GM23338 (cell line): ENCODE measurements around the gene KRTAP3-2.

Experiments used
- CREB1 ChIP-seq: fragments of 250-450 bp; sonication (Bioruptor Pico); IDR thresholded peaks from 2 replicates; pipeline ENCODE4 v1.5.0; 2020; ENCODE audit warnings: low read depth, mild to moderate bottlenecking, moderate library complexity
- EZH2 ChIP-seq: fragments of 200-600 bp; sonication (generic); IDR thresholded peaks from one replicate; pipeline ENCODE4 v1.8.0; 2017; ENCODE audit warnings: antibody characterized with exemption, mild to moderate bottlenecking, low read depth; ENCODE audit not compliant: unreplicated experiment
- EZH2phosphoT487 ChIP-seq: fragments of 200-600 bp; sonication (generic); IDR thresholded peaks from one replicate; pipeline ENCODE4 v1.8.1; 2018; ENCODE audit warnings: antibody characterized with exemption; ENCODE audit not compliant: unreplicated experiment
- JUNB ChIP-seq: IDR thresholded peaks from one replicate; pipeline ENCODE4 v1.6.1; 2016; ENCODE audit warnings: antibody characterized with exemption; ENCODE audit not compliant: unreplicated experiment
- NANOG ChIP-seq: IDR thresholded peaks from 2 replicates; pipeline ENCODE4 v1.6.1; 2016; ENCODE audit warnings: antibody characterized with exemption, borderline replicate concordance
- POLR2AphosphoS5 ChIP-seq: IDR thresholded peaks from 2 replicates; pipeline ENCODE4 v1.6.1; 2016; ENCODE audit warnings: antibody characterized with exemption, low read depth
- STAT1 ChIP-seq: IDR thresholded peaks from one replicate; pipeline ENCODE4 v1.6.1; 2016; ENCODE audit warnings: antibody characterized with exemption; ENCODE audit not compliant: unreplicated experiment
- ZNF114 ChIP-seq: fragments of 250-450 bp; sonication (Bioruptor Pico); IDR thresholded peaks from 2 replicates; pipeline ENCODE4 v1.5.0; 2020; ENCODE audit warnings: mild to moderate bottlenecking, moderate library complexity
- ZNF331 ChIP-seq: fragments of 250-450 bp; sonication (Bioruptor Pico); IDR thresholded peaks from 2 replicates; pipeline ENCODE4 v1.5.0; 2020; ENCODE audit warnings: low read depth, mild to moderate bottlenecking, moderate library complexity
- TF ChIP-seq, protein P1 (sequence below): IDR thresholded peaks from one replicate; pipeline ENCODE4 v1.6.1; 2018; ENCODE audit warnings: antibody characterized with exemption; ENCODE audit not compliant: unreplicated experiment
- TF ChIP-seq, protein P2 (sequence below), 2 experiments: fragments of 200-600 bp in 1 of 2; sonication (generic) in 1 of 2; conservative IDR thresholded peaks; 2 replicates each; pipeline versions ENCODE4 v1.5.1 to v1.6.1; 2016 to 2017; ENCODE audit warnings: antibody characterized with exemption in 2 of 2, low read depth in 2 of 2, mild to moderate bottlenecking in 2 of 2, moderate library complexity in 1 of 2
- TF ChIP-seq, protein P3 (sequence below): fragments of 250-450 bp; sonication (Bioruptor Pico); IDR thresholded peaks from 2 replicates; pipeline ENCODE4 v1.5.0; 2020; ENCODE audit warnings: mild to moderate bottlenecking, moderate library complexity
- TF ChIP-seq, protein P4 (sequence below): IDR thresholded peaks from 2 replicates; pipeline ENCODE4 v1.6.1; 2016; ENCODE audit warnings: antibody characterized with exemption

DNA sequence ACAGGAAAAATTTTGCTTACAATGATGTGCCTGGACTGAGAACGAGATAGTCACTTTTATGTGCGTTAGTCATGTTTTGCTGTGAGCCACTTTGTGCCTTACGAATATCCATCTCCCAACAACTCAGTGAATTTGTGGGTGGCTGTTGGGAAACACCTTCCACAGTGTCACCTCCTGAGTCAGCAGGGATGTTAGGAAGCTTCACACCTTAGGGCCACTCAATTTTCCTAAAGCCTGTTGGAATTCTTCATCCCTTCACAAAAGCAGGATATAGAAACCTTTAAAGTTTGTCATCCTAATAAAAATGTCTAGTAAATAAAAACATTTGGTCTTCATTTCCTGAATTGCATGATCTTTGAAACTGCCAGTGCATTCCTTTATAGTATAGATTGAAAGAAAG lies 13.5 kb upstream of the KRTAP3-2 start:
- TF ChIP-seq CREB1 (CRISPR knock-in tag) (no peak), EZH2phosphoT487 (no peak), POLR2AphosphoS5 (no peak), EZH2 (no peak), JUNB (no peak), ZNF331 (no peak), NANOG (no peak), STAT1 (no peak), ZNF114 (CRISPR knock-in tag) (no peak)
- TF ChIP-seq, protein P1, sequence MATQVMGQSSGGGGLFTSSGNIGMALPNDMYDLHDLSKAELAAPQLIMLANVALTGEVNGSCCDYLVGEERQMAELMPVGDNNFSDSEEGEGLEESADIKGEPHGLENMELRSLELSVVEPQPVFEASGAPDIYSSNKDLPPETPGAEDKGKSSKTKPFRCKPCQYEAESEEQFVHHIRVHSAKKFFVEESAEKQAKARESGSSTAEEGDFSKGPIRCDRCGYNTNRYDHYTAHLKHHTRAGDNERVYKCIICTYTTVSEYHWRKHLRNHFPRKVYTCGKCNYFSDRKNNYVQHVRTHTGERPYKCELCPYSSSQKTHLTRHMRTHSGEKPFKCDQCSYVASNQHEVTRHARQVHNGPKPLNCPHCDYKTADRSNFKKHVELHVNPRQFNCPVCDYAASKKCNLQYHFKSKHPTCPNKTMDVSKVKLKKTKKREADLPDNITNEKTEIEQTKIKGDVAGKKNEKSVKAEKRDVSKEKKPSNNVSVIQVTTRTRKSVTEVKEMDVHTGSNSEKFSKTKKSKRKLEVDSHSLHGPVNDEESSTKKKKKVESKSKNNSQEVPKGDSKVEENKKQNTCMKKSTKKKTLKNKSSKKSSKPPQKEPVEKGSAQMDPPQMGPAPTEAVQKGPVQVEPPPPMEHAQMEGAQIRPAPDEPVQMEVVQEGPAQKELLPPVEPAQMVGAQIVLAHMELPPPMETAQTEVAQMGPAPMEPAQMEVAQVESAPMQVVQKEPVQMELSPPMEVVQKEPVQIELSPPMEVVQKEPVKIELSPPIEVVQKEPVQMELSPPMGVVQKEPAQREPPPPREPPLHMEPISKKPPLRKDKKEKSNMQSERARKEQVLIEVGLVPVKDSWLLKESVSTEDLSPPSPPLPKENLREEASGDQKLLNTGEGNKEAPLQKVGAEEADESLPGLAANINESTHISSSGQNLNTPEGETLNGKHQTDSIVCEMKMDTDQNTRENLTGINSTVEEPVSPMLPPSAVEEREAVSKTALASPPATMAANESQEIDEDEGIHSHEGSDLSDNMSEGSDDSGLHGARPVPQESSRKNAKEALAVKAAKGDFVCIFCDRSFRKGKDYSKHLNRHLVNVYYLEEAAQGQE = no peak
- TF ChIP-seq, protein P2, sequence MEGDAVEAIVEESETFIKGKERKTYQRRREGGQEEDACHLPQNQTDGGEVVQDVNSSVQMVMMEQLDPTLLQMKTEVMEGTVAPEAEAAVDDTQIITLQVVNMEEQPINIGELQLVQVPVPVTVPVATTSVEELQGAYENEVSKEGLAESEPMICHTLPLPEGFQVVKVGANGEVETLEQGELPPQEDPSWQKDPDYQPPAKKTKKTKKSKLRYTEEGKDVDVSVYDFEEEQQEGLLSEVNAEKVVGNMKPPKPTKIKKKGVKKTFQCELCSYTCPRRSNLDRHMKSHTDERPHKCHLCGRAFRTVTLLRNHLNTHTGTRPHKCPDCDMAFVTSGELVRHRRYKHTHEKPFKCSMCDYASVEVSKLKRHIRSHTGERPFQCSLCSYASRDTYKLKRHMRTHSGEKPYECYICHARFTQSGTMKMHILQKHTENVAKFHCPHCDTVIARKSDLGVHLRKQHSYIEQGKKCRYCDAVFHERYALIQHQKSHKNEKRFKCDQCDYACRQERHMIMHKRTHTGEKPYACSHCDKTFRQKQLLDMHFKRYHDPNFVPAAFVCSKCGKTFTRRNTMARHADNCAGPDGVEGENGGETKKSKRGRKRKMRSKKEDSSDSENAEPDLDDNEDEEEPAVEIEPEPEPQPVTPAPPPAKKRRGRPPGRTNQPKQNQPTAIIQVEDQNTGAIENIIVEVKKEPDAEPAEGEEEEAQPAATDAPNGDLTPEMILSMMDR (conservative IDR thresholded peaks at IDR 0.05; ENCODE audit: low read depth in 2 of 2) = no peak
- TF ChIP-seq, protein P3, sequence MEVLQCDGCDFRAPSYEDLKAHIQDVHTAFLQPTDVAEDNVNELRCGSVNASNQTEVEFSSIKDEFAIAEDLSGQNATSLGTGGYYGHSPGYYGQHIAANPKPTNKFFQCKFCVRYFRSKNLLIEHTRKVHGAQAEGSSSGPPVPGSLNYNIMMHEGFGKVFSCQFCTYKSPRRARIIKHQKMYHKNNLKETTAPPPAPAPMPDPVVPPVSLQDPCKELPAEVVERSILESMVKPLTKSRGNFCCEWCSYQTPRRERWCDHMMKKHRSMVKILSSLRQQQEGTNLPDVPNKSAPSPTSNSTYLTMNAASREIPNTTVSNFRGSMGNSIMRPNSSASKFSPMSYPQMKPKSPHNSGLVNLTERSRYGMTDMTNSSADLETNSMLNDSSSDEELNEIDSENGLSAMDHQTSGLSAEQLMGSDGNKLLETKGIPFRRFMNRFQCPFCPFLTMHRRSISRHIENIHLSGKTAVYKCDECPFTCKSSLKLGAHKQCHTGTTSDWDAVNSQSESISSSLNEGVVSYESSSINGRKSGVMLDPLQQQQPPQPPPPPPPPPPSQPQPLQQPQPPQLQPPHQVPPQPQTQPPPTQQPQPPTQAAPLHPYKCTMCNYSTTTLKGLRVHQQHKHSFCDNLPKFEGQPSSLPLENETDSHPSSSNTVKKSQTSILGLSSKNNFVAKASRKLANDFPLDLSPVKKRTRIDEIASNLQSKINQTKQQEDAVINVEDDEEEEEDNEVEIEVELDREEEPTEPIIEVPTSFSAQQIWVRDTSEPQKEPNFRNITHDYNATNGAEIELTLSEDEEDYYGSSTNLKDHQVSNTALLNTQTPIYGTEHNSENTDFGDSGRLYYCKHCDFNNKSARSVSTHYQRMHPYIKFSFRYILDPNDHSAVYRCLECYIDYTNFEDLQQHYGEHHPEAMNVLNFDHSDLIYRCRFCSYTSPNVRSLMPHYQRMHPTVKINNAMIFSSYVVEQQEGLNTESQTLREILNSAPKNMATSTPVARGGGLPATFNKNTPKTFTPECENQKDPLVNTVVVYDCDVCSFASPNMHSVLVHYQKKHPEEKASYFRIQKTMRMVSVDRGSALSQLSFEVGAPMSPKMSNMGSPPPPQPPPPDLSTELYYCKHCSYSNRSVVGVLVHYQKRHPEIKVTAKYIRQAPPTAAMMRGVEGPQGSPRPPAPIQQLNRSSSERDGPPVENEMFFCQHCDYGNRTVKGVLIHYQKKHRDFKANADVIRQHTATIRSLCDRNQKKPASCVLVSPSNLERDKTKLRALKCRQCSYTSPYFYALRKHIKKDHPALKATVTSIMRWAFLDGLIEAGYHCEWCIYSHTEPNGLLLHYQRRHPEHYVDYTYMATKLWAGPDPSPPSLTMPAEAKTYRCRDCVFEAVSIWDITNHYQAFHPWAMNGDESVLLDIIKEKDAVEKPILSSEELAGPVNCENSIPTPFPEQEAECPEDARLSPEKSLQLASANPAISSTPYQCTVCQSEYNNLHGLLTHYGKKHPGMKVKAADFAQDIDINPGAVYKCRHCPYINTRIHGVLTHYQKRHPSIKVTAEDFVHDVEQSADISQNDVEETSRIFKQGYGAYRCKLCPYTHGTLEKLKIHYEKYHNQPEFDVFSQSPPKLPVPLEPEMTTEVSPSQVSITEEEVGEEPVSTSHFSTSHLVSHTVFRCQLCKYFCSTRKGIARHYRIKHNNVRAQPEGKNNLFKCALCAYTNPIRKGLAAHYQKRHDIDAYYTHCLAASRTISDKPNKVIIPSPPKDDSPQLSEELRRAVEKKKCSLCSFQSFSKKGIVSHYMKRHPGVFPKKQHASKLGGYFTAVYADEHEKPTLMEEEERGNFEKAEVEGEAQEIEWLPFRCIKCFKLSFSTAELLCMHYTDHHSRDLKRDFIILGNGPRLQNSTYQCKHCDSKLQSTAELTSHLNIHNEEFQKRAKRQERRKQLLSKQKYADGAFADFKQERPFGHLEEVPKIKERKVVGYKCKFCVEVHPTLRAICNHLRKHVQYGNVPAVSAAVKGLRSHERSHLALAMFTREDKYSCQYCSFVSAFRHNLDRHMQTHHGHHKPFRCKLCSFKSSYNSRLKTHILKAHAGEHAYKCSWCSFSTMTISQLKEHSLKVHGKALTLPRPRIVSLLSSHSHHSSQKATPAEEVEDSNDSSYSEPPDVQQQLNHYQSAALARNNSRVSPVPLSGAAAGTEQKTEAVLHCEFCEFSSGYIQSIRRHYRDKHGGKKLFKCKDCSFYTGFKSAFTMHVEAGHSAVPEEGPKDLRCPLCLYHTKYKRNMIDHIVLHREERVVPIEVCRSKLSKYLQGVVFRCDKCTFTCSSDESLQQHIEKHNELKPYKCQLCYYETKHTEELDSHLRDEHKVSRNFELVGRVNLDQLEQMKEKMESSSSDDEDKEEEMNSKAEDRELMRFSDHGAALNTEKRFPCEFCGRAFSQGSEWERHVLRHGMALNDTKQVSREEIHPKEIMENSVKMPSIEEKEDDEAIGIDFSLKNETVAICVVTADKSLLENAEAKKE (CRISPR knock-in tag) = no peak
- TF ChIP-seq, protein P4, sequence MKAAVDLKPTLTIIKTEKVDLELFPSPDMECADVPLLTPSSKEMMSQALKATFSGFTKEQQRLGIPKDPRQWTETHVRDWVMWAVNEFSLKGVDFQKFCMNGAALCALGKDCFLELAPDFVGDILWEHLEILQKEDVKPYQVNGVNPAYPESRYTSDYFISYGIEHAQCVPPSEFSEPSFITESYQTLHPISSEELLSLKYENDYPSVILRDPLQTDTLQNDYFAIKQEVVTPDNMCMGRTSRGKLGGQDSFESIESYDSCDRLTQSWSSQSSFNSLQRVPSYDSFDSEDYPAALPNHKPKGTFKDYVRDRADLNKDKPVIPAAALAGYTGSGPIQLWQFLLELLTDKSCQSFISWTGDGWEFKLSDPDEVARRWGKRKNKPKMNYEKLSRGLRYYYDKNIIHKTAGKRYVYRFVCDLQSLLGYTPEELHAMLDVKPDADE = no peak
